ENCODE measurements around the gene MRPL12. TPM values are rescaled to one million over a fixed set of nuclear protein-coding genes. Genes with fewer than 3 reads are reported as not detected.

MRPL12 gene
- total RNA-seq, 2 donors from 2014 or later = 53.4 to 63.5 TPM

- WGBS = 92% methylated on average over 48 of the region's 54 CpGs
- Histone ChIP-seq H3K36me3 (peaks cover 0 to 4% of the 10 kb centered on the region in 2 donors), H3K27me3 (replicated peaks; ENCODE audit: insufficient read depth) (no peaks in the 10 kb centered on the region), H3K4me1 (replicated peaks) (peaks cover 21% of the 10 kb centered on the region), H3K4me3 (no peak overlapping the region), H3K9me3 (no peaks in the 10 kb centered on the region), H3K27ac (no peak overlapping the region)
- no peak for DNase-seq (ENCODE audit: low spot score)
- intact Hi-C loops (cut with DNase I) = no loop called here
- TF ChIP-seq POLR2A (IDR thresholded peaks at IDR 0.05) = no peak
- TF ChIP-seq POLR2AphosphoS5 (IDR thresholded peaks at IDR 0.05) = no peak
- TF ChIP-seq CTCF (IDR thresholded peaks at IDR 0.05) = no peak
These were observed 3.8 kb downstream of the MRPL12 start for GRCh38 chr17:81706757-81707624.

DNA sequence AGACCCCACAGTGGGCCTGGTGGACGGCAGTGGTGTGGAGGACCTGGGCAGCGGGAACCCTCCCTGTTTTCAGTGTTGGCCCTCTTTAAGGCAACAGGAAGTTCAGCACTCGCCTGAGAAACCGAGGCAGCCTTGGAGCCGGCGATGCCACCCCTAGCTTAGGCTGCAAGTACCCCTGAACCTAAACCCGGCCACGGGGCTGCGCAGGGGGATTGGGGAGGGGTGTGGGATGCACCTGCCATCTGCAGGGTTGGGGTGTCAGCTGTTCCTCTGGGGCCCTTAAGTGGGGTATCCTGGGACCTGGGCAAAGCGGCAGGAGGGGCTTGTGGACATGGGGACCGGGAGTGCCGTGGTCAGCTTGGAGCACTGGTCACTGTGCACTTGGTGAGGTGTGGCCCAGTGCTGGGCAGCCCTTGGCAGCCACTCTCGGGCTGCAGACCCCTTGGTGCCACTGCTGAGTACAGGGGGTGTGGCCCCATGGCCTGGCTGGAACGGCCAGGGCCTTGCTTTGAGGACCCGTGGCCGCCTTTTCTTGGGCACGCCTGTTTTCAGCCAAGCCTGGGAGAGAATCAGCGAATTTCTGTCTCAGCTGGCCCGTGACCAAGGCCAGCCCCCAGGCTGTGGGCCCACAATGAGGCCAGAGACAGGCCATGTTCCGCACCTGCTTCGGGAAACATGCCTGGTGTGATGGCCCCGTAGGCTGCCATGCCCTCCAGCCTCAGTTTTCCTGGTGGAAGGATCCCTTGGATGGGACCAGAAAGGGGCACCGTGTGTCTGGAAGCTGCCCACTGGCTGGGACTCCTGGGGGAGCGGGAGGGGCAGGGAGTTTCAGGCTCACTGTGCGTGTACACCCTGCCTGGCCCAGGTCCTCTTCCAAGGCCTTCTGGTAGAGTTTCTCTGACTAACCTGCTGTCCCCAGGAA lies 4.8 kb downstream of the MRPL12 start:
- Histone ChIP-seq H3K27me3 (replicated peaks; ENCODE audit: insufficient read depth) (no peaks in the 10 kb centered on the region), H3K36me3 (peaks cover 0 to 4% of the 10 kb centered on the region in 2 donors), H3K4me3 (no peak overlapping the region), H3K9me3 (no peaks in the 10 kb centered on the region), H3K27ac (no peak overlapping the region), H3K4me1 (replicated peaks) (peaks cover 17% of the 10 kb centered on the region)
- TF ChIP-seq CTCF (IDR thresholded peaks at IDR 0.05) (no peak), POLR2AphosphoS5 (IDR thresholded peaks at IDR 0.05) (no peak), POLR2A (IDR thresholded peaks at IDR 0.05) (no peak)
- intact Hi-C loops (cut with DNase I) = no loop called here
- WGBS = 79% methylated on average over 18 of the region's 25 CpGs
- DNase-seq (ENCODE audit: low spot score) = no peak

- Histone ChIP-seq H3K36me3 (peaks cover 0 to 4% of the 10 kb centered on the region in 2 donors), H3K4me1 (replicated peaks) (peaks cover 25% of the 10 kb centered on the region), H3K9me3 (no peaks in the 10 kb centered on the region), H3K27ac (no peak overlapping the region), H3K4me3 (no peak overlapping the region), H3K27me3 (replicated peaks; ENCODE audit: insufficient read depth) (no peaks in the 10 kb centered on the region)
- WGBS = 92% methylated on average over 17 of the region's 17 CpGs
- DNase-seq (ENCODE audit: low spot score) = no peak
- intact Hi-C loops (cut with DNase I) = no loop called here
- TF ChIP-seq POLR2A (IDR thresholded peaks at IDR 0.05) (no peak), CTCF (IDR thresholded peaks at IDR 0.05) (no peak), POLR2AphosphoS5 (IDR thresholded peaks at IDR 0.05) (no peak)
These were observed 5.6 kb downstream of the MRPL12 start for GRCh38 chr17:81708739-81709185.

DNA sequence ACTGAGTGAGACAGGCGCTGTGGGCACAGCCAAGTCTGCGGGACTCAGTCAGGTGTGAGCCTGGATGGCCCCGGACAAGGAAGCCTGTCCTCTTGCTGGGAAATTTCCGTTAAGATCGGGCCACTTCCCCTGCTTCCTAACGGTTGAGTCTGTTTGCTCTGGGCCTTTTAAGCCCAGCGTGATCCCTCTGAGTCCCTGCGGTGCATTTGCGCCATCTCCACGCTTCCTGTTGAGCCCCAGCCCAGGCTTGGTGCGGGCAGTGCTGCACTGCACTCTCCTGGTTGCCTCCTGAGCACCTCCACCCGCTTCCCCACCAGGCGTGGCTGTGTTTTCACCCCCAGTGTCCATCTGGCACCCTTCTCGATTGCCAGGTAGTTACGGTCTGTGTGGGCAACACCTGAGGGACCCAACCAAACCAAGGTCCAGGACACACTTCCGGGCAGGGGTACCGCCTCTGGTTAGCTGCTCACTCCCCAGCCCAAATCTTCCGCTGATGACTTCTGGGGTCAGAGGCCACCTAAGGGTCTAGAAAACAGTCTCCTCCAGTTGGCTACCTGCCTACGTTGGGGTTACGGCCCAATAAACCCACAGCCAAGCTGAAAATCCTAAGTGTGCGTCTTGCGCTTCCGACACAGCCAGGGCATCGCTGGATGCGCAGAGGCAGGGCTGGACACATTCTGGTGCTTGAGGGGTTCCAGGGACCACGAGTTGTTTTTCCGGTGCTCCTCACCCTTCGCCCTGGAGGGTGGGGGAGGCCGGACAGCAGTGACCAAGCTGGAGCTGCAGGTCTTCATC lies 7.5 kb downstream of the MRPL12 start:
- no peak overlapping the region for H3K4me3 ChIP-seq
- H3K9me3 ChIP-seq = no peaks in the 10 kb centered on the region
- H3K27ac ChIP-seq = no peak overlapping the region
- DNase-seq (ENCODE audit: low spot score) = no peak
- 9% methylated on average over 29 of the region's 29 CpGs for WGBS
- peaks cover 0 to 4% of the 10 kb centered on the region in 2 donors for H3K36me3 ChIP-seq
- intact Hi-C loops (cut with DNase I) = no loop called here
- H3K4me1 ChIP-seq (replicated peaks) = peaks cover 21% of the 10 kb centered on the region
- H3K27me3 ChIP-seq (replicated peaks; ENCODE audit: insufficient read depth) = no peaks in the 10 kb centered on the region
- TF ChIP-seq POLR2A (IDR thresholded peaks at IDR 0.05) (no peak), POLR2AphosphoS5 (IDR thresholded peaks at IDR 0.05) (no peak), CTCF (IDR thresholded peaks at IDR 0.05) (no peak)
